Skeletal muscle satellite cell (primary cell): ENCODE results near the gene SCAMP2.
A peak's percentile ranks its signal among the peaks of the same experiment; 100 is the strongest.

Experiments
- H3K27me3 ChIP-seq: 2 replicates; pipeline ENCODE4 v1.7.0; 2013; ENCODE audit warnings: low read length; ENCODE audit not compliant: control insufficient read depth, insufficient read depth
- H3K36me3 ChIP-seq: 2 replicates; pipeline ENCODE4 v1.7.0; 2013; ENCODE audit warnings: mild to moderate bottlenecking, control low read depth, low read length; ENCODE audit not compliant: insufficient read depth
- H3K4me1 ChIP-seq: 2 replicates; pipeline ENCODE4 v1.7.0; 2013; ENCODE audit warnings: low read length; ENCODE audit not compliant: control insufficient read depth, insufficient read depth
- H3K4me2 ChIP-seq: 2 replicates; pipeline ENCODE4 v1.7.0; 2013; ENCODE audit warnings: mild to moderate bottlenecking, low read length
- H3K4me3 ChIP-seq: 2 replicates; pipeline ENCODE4 v1.7.0; 2013; ENCODE audit warnings: low read length
- H3K9ac ChIP-seq: 2 replicates; pipeline ENCODE4 v1.7.0; 2013; ENCODE audit warnings: mild to moderate bottlenecking, low read depth, low read length, moderate library complexity
- H3K9me3 ChIP-seq: replicated peaks from 2 replicates; pipeline ENCODE4 v1.7.0; 2013; ENCODE audit warnings: mild to moderate bottlenecking, control low read depth, low read length

SCAMP2 gene

GRCh38 chr15:74824976-74825375 is 48.2 kb downstream of the SCAMP2 start:
- no peak overlapping the region for H3K9ac ChIP-seq
- no peak overlapping the region for H3K4me3 ChIP-seq
- no peaks in the 10 kb centered on the region for H3K9me3 ChIP-seq
- H3K27me3 ChIP-seq, result peaks cover 73% of the 10 kb centered on the region
- H3K4me2 ChIP-seq, result no peak overlapping the region
- peaks cover 7% of the 10 kb centered on the region for H3K4me1 ChIP-seq
- no peaks in the 10 kb centered on the region for H3K36me3 ChIP-seq

GRCh38 chr15:74823324-74823723 is 49.8 kb downstream of the SCAMP2 start:
- no peak overlapping the region for H3K4me3 ChIP-seq
- H3K27me3 ChIP-seq, result peaks cover 71% of the 10 kb centered on the region
- no peaks in the 10 kb centered on the region for H3K36me3 ChIP-seq
- no peak overlapping the region for H3K4me2 ChIP-seq
- no peak overlapping the region for H3K9ac ChIP-seq
- no peaks in the 10 kb centered on the region for H3K9me3 ChIP-seq
- H3K4me1 ChIP-seq, result peaks cover 7% of the 10 kb centered on the region

GRCh38 chr15:74822233-74822632 is 50.9 kb downstream of the SCAMP2 start:
- H3K9ac ChIP-seq, result no peak overlapping the region
- no peaks in the 10 kb centered on the region for H3K9me3 ChIP-seq
- peaks cover 15% of the 10 kb centered on the region for H3K4me1 ChIP-seq
- H3K36me3 ChIP-seq, result no peaks in the 10 kb centered on the region
- H3K27me3 ChIP-seq, result peaks cover 60% of the 10 kb centered on the region
- H3K4me2 ChIP-seq, result no peak overlapping the region
- no peak overlapping the region for H3K4me3 ChIP-seq

- no peak overlapping the region for H3K9ac ChIP-seq
- H3K27me3 ChIP-seq, result peaks cover 55% of the 10 kb centered on the region
- no peaks in the 10 kb centered on the region for H3K9me3 ChIP-seq
- no peak overlapping the region for H3K4me2 ChIP-seq
- H3K4me1 ChIP-seq, result peaks cover 16% of the 10 kb centered on the region
- H3K36me3 ChIP-seq, result no peaks in the 10 kb centered on the region
- no peak overlapping the region for H3K4me3 ChIP-seq
Measured at GRCh38 chr15:74821790-74822158, 51.4 kb downstream of the SCAMP2 start.

GRCh38 chr15:74821091-74821789 is 51.9 kb downstream of the SCAMP2 start:
- no peaks in the 10 kb centered on the region for H3K36me3 ChIP-seq
- H3K9ac ChIP-seq, result no peak overlapping the region
- peaks cover 16% of the 10 kb centered on the region for H3K4me1 ChIP-seq
- H3K4me2 ChIP-seq, result no peak overlapping the region
- H3K4me3 ChIP-seq, result no peak overlapping the region
- H3K9me3 ChIP-seq, result no peaks in the 10 kb centered on the region
- H3K27me3 ChIP-seq, result peaks cover 52% of the 10 kb centered on the region

GRCh38 chr15:74820056-74820455 is 53.1 kb downstream of the SCAMP2 start:
- no peak overlapping the region for H3K9ac ChIP-seq
- H3K4me2 ChIP-seq, result no peak overlapping the region
- H3K9me3 ChIP-seq, result no peaks in the 10 kb centered on the region
- H3K4me3 ChIP-seq, result no peak overlapping the region
- no peaks in the 10 kb centered on the region for H3K36me3 ChIP-seq
- H3K27me3 ChIP-seq, result peaks cover 40% of the 10 kb centered on the region
- H3K4me1 ChIP-seq, result peaks cover 16% of the 10 kb centered on the region

GRCh38 chr15:74817370-74817737 is 55.8 kb downstream of the SCAMP2 start:
- peaks cover 17% of the 10 kb centered on the region for H3K27me3 ChIP-seq
- H3K9ac ChIP-seq, result no peak overlapping the region
- peak overlapping the region; percentile 42 for H3K4me2 ChIP-seq
- H3K36me3 ChIP-seq, result no peaks in the 10 kb centered on the region
- H3K9me3 ChIP-seq, result no peaks in the 10 kb centered on the region
- H3K4me1 ChIP-seq, result peaks cover 16% of the 10 kb centered on the region
- H3K4me3 ChIP-seq, result no peak overlapping the region

- Histone ChIP-seq H3K36me3 (no peaks in the 10 kb centered on the region), H3K9me3 (no peaks in the 10 kb centered on the region), H3K27me3 (peaks cover 17% of the 10 kb centered on the region), H3K4me1 (peaks cover 16% of the 10 kb centered on the region), H3K4me2 (no peak overlapping the region), H3K9ac (no peak overlapping the region), H3K4me3 (no peak overlapping the region)
Measured at GRCh38 chr15:74816624-74817369, 56.4 kb downstream of the SCAMP2 start.

- H3K9ac ChIP-seq, result no peak overlapping the region
Measured at GRCh38 chr15:74815961-74816360, 57.2 kb downstream of the SCAMP2 start.

GRCh38 chr15:74815121-74815934 is 57.8 kb downstream of the SCAMP2 start:
- Histone ChIP-seq H3K36me3 (no peaks in the 10 kb centered on the region), H3K4me3 (no peak overlapping the region), H3K9me3 (no peaks in the 10 kb centered on the region), H3K9ac (no peak overlapping the region), H3K27me3 (peaks cover 7% of the 10 kb centered on the region), H3K4me1 (peaks cover 16% of the 10 kb centered on the region), H3K4me2 (no peak overlapping the region)

More at GRCh38 chr15:74815961-74816360, 57.2 kb downstream of the SCAMP2 start:
- Histone ChIP-seq H3K4me1 (peaks cover 16% of the 10 kb centered on the region), H3K4me2 (no peak overlapping the region), H3K9me3 (no peaks in the 10 kb centered on the region), H3K36me3 (no peaks in the 10 kb centered on the region), H3K27me3 (peaks cover 12% of the 10 kb centered on the region), H3K4me3 (no peak overlapping the region)

GRCh38 chr15:74812533-74812932 is 60.6 kb downstream of the SCAMP2 start, which contains the start of gene LMAN1L:
Gene LMAN1L (plus strand): TSS chr15:74812835. CDS start chr15:74812855, 20 bp downstream.
- H3K9me3 ChIP-seq, result no peaks in the 10 kb centered on the region
- H3K4me1 ChIP-seq, result peaks cover 7% of the 10 kb centered on the region
- H3K4me3 ChIP-seq, result no peak within 1 kb of the TSS
- H3K36me3 ChIP-seq, result no peaks in the 10 kb centered on the region
- H3K4me2 ChIP-seq, result no peak within 1 kb of the TSS
- H3K27me3 ChIP-seq, result no peaks in the 10 kb centered on the region
- H3K9ac ChIP-seq, result no peak within 1 kb of the TSS
